ENCODE results near the gene TRAPPC3.
"Not testable (repeated sequence)": the region's sequence is repeated elsewhere in the genome, so short reads cannot be mapped to it uniquely, and the experiment has no call there.

Gene TRAPPC3

DNA sequence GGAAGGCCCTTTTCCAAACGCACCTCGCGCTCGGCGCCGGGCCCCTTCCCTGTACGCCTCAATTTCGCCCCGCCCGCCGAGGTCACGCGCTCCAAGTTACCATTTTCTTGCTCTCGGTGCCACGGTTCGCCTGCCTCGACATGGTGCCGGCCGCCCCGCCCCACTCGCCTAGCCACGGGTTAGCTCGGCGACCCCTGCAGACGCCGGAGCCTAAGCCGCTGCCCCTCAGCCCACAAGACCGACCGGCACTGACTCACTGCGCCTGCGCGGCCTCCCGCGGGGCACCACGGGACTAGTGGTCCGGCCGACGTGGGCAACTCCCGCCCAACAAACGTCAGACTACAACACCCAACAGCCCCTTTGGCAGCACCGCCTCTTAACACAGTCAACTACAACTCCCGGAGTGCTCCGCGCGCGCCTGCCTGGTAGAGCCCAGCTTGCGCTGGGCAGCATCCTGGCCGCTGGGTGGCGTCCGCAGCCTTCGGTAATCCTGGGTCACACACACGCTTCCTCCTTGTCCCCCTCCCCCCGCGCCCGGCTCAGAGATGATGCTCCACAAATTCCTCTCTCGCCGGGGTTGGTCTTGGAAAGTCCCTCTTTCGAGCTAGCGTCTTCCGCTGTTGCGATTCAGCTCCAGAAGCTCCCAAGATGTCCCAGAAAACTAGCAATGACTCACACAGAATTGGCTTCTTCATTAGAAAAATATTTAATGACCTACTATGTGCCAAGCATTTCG lies at the start of gene TRAPPC3:
TSS of gene TRAPPC3 (minus strand) at position 250 of the 736 bp plus-strand sequence. CDS start at position 142, 108 bp downstream.
- DNase-seq = peak; percentile 100

DNA sequence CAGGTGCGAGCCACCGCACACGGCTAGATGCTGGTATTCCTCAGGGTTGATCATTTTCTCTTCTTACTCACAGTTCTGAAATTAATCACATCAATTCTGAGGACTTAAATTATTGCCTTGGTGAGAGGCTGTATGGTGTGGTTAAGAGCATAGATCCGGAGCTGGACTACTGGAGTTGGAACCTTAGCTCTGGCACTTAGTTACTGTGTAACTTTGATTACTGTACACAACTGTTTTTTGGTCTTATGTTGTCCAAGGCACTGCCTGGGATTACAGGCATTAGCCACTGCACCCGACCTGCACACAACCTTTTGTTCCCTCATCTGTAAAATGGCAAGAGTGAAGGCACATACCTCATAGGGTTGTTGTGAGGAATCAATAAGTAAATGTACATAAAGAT lies 49.4 kb upstream of the TRAPPC3 start:
- DNase-seq = no peak

- not testable (repeated sequence) for DNase-seq
These were observed 47.5 kb upstream of the TRAPPC3 start for GRCh38 chr1:36196805-36197204.

DNA sequence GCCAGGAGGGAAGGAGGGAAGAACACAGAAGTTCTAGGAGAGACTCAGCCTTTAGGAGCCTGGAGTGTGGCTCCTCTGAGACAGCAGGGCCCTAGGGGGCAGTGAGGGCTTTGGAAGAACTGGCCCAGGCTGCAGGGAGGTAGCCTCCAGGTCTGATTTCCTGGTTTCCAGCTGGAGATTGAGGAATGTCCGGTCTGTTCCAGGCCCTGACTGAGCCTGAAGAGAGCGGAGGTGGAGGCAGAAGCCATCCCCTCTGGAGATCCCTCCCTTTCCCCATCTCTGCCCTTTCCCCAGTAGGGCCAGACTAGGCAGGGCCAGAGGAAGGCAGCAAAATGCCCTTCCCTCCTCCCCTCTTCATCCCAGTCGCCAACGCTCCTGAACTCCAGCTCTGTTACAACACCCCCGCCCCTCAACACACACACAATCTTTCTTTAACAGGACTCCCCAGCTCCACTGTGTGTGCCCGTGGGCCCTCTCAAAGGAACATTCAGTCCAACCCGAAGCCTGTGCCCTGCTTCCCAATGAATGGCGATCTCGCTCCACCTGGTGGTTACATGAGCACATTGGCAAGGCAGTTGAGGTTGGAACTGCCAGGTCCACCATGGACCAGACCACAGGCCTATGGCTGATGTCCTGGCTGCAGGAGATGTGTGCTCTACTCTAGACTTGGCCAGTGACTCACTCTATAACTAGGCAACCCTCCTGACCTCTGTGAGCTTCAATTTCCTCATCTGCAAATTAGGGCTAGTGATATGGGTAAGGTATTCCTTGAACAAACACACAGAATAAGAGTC lies 38.7 kb upstream of the TRAPPC3 start:
- DNase-seq = peak; percentile 90 to 92 (median 90)

DNA sequence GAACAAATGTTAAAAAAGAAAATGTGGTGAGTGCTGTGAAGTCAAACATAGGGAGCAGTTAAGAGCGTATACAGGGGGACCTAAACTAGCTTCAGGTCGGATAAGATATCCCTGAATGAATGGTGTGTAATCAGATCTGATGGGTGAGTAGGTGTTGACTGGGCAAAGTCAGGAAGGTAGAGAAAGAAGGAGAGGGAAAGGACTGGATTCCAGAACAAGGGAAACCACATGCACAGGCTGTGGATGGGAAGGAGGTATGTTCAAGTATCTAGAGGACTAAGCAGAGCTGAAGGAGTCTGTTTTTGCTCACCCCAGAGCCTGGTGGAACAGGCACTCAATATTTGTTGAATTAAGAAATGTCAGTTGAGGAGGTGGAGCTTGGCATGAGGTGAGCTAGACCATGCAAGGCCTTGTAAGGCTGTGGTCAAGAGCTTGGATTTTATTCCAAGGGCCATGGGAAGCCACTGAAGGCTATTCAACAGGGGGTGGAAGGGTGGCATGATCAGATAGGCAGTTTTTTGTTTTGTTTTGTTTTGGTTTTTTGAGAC lies 34.1 kb upstream of the TRAPPC3 start:
- no peak for DNase-seq

DNA sequence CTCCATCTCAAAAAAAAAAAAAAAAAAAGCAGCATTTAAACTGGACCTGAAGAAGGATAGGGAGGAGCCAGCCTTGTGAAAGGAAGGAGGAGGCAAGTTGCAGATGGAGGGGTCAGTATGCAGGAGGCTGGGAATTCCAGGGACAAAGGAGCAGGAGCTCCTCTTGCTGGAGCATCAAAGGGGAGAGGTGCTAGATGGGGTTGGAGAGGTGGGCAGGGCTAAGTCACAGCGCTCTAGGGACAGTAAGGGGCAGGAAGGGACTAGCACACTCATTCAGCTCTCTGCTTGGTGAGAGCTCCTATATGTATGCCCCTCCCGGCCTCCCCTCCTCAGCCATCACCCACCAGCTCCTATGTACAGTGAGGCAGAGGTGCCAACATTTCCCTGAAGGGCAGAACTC lies 33.4 kb upstream of the TRAPPC3 start:
- no peak for DNase-seq

DNA sequence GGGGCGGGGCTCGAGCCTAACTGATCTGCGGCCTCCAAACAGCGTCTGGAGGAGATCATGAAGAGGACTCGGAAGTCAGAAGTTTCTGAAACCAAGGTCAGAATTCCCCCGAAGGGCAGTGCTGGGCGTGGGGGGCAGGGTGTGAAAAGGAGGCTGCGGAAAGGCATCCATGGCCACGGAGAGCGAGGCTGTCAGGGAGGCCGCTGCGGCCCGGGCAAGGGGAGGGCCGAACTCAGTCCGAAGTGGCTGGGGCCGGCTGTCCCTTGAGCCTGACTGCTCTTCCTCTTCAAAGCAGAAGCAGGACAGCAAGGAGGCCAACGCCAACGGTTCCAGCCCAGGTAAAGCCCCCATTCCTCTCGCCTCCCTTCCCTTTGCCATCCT lies 29.9 kb upstream of the TRAPPC3 start:
- no peak for DNase-seq

DNA sequence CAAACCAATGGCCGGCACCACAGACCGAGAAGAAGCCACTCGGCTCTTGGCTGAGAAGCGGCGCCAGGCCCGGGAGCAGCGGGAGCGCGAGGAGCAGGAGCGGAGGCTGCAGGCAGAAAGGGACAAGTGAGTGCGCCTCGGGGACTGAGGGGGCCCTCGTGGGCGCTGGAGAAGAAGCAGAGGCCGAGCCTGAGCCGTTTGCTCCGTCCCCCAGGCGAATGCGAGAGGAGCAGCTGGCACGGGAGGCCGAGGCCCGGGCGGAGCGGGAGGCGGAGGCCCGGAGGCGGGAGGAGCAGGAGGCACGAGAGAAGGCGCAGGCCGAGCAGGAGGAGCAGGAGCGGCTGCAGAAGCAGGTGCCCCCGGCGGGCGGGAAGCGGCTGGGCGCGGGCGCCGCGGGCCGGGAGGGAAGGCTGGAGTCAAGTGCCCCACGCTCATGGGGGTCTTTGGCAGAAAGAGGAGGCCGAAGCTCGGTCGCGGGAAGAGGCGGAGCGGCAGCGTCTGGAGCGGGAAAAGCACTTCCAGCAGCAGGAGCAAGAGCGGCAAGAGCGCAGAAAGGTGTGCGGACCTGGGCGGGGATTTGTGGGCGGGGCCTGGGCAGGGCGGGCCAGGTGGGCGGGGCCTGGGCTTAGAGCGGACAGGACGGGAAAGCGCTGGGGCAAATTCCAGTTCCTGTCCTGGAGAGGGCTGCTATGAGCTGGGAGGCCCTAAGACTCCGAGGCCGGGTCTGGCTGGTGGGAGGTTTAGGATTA lies 29.4 kb upstream of the TRAPPC3 start:
- DNase-seq = no peak

DNA sequence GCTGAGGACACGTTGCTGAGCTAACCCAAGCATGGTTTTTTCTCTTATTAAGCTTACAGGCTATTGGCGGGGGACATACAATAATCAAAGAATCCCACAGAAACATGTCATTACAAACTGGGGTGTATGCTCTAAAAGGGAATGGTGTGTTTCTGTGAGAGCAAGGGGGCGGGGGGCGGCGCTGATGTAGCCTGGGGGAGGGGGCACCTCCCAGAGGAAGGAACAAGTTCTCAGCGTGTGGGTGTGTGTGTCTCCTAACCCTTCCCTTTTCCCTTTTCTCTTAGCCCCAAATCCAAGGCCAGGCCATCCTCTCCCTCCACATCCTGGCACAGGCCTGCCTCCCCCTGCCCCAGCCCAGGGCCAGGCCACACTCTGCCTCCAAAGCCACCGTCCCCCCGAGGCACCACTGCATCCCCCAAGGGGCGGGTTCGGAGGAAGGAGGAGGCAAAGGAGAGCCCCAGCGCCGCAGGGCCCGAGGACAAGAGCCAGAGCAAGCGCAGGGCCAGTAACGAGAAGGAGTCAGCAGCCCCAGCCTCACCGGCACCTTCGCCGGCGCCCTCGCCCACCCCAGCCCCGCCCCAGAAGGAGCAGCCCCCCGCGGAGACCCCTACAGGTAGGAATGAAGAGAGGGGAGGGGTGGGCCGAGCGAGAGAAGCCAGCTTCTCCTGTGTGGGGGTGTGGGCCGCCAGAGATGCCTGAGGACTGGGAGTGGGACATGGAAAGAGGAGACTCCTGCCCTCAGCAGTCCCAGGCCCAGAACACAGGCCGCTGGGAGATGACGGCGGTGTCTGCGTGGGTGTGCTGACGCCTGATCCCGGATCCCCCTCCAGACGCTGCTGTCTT lies 28.5 kb upstream of the TRAPPC3 start:
- peak in 1 of 3 donors; percentile 32 for DNase-seq

DNA sequence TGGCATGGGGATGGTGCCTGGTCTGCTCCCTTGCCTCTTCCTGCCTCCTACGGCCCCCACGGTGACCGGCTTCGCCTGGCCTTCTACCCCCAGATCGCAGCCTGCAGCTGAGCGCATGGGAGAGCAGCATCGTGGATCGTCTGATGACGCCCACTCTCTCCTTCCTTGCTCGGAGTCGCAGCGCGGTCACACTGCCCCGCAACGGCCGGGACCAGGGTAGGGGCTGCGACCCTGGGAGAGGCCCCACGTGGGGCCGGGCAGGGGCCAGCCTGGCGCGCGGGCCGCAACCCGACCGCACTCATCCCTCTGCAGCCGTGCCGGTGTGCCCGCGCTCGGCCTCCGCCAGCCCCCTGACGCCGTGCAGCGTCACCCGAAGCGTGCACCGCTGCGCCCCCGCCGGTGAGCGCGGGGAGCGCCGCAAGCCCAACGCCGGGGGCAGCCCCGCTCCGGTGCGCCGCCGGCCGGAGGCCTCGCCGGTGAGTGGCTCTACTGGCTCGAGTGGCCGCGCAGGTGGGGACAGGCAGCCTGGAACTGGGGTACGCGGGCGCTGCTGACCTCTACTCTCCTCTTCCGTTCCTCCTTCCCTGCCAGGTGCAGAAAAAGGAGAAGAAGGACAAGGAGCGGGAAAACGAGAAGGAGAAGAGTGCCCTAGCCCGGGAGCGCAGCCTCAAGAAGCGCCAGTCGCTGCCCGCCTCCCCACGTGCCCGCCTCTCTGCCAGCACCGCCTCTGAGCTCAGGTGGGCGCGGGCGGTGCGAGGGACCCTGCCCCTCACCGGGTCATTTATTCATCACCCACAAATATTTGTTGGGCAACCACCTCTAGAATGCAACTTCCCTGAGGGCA lies 27.0 kb upstream of the TRAPPC3 start:
- DNase-seq = no peak

DNA sequence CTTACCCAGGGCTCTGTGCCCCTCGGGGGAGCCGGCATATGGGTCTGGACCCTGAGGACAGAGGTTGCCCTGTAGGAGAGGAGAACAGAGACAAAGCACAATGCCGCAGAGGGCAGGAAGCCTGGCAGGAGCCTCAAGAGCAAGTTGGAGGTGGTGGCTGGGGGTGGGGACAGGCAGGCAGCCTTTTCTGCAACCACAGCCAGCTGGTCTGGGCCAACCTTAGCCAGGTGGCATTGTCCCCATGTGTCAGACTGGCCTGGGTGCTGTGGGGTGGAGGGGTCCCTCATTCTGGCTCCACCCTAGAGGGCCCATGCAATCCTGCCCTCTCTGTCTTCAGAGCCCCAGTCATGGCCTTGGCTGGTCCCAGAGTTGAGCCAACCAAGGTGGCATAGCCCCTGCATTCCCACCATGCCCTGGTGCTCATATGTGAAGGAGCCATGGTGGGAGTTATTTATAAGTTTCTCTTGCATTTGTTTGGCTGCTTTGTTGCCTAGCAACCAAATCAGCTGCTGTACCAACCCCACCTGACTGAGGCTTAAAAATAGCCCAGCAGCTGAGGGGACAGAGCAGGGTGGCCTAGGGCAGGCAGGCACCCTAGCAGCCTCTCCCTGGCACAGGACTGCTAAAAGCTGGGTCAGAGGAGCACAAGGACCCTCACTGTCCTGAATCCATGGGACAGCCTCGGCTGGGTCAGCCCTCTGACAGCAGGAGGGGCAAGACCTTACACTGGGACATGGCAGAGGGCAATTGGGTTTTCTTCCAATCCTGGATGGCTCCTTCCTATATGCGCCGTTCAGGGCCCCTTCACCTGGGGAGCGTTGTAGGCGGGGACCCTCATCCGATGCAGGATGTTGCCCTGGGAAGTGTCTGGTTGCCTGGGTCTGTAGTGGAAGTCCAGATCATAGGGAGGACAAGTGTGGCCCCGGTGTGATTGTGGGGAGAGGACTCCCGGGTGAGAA lies 26.1 kb upstream of the TRAPPC3 start:
- no peak for DNase-seq

DNA sequence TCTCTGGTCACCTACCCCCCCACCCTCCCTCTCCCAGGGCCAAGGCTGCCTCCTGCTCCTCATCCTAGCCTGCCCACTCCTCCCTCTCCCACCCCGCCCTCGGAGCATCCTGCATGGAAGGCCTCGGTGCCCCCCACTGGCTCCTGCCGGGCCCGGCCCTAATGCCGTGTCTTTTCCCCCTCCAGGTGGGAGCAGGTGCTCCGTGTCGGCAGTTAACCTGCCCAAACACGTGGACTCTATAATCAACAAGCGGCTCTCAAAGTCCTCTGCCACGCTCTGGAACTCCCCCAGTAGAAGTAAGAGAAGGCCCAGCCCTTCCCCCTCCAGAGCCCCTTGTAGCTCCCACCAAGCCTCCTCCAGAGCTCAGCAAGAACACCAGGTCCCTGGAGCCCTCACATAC lies 25.4 kb upstream of the TRAPPC3 start:
- DNase-seq = no peak

- no peak for DNase-seq
These were observed 23.7 kb upstream of the TRAPPC3 start for GRCh38 chr1:36172983-36173382.

DNA sequence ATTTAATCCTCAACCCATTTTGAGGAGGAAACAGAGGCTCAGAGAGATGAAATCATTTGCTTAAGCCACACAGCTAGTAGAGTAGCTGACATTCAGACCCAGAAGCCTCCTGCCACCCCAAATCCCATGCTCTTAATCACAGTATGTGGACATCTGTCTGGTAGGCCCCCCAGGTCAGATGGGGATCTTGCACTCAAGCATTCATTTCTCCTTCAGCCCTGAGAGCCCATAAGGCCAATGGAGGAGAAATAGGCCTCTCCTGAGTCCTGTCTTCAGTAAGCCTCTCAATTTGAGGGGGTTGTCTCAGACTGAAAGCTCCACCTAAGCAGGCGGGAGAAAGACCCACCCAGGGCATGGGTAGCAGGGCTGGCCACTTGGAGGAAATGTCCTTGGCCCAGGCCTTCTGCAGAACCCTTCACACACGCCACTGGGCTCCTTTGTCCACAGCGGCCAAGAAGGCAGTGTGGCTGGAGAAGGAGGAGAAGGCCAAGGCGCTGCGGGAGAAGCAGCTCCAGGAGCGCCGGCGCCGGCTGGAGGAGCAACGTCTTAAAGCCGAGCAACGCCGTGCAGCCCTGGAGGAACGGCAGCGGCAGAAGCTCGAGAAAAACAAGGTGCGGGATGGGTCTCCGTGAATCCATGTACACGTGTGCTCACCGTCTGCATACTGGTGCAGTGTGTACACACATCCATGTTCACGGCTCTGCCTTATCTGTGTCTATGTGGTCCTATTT lies 22.9 kb upstream of the TRAPPC3 start:
- no peak for DNase-seq

DNA sequence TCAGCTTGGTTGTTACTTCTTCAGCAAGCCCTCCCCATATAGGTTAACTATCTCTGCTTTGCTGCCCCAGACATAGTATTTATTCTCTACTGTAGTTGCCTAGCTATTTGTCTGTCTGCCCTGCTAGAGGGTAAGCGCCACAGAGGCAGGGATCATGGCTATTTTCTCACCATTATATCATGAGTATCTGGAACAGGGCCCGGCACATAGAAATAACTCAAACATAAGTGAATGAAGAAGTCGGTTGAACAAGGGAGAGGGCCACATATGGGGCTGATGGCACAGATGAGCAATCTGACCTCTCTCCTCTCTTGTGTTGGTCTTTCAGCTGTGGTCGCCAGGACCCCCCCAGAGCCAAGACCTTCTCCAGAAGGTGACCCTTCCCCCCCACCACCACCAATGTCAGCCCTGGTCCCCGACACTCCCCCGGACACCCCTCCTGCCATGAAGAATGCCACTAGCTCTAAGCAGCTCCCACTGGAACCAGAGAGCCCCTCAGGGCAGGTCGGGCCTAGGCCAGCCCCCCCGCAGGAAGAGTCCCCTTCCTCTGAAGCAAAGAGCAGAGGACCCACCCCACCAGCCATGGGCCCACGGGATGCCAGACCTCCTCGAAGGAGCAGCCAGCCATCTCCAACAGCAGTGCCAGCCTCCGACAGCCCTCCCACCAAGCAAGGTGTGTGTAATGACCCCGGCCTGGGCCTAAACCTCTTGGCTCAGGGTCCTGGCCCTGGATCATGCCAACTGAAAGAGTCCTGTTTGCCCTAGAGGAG lies 21.5 kb upstream of the TRAPPC3 start:
- DNase-seq = no peak

DNA sequence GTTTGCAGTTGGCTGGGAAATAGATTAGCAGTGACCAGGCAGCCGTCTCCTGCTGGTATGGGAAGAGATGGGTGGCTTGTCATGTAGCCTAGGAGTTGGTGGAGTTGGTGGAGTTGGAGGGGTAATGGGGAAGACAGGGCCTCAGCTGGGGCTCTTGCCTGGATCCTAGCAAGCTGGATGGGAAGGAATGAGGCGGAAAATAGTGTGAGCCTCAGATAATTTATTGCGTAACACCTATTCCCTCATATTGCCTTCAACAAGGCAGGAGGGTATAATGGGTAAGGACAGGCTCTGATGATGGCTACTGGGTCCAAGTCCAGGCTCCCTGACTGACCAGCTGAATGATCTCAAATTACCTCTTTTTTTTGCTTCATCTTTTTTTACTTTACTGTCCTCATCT lies 19.2 kb upstream of the TRAPPC3 start:
- DNase-seq = no peak

- DNase-seq = no peak
These were observed 17.9 kb upstream of the TRAPPC3 start for GRCh38 chr1:36166938-36167905.

Measured in suppressor macrophage treated with lipopolysaccharide for 1 hour (primary cell).